GM21515 (cell line): ENCODE data around the gene CCDC74B.
"Not testable (repeated sequence)": the region's sequence is repeated elsewhere in the genome, so short reads cannot be mapped to it uniquely, and the experiment has no call there.

Experiments used
- ATAC-seq: cut with Tn5 transposase; IDR thresholded peaks from one replicate; pipeline ENCODE4 v1.9.1; 2021; ENCODE audit not compliant: unreplicated experiment

Gene CCDC74B

GRCh38 chr2:130102597-130103363 is 42.1 kb downstream of the CCDC74B start:
- ATAC-seq, result not testable (repeated sequence)
